ENCODE results near the gene PRAMEF6.
"Not testable (repeated sequence)": the region's sequence is repeated elsewhere in the genome, so short reads cannot be mapped to it uniquely, and the experiment has no call there.

Gene PRAMEF6

DNA sequence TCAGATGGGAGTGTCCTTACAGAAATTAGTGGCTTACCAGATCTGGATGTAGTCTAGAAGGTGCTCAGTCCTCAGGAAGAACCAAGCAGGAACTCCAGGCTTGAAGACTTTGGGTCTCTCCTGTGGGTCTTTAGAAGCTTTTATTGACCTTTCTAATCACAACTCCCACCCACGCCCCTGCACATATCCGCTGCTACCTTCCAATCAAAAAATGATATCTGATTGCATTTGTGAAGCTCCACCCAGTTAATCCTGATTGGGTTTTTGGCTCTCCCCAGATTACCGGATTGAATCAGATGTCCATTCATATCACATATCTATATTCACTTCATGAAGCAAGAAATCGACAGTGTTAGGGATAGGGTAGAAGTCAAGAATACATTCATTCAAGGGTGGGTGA, at the start of gene PRAMEF6:
Gene PRAMEF6 (minus strand): TSS at position 101 of the 400 bp plus-strand sequence. CDS start 5,062 bp downstream, outside the sequence.
- DNase-seq, result not testable (repeated sequence)

GRCh38 chr1:12924368-12924767, 23.0 kb downstream of the PRAMEF6 start:
- DNase-seq, result not testable (repeated sequence)

GRCh38 chr1:12921749-12922148, 25.6 kb downstream of the PRAMEF6 start:
- DNase-seq, result not testable (repeated sequence)

- DNase-seq, result not testable (repeated sequence)
Observed at GRCh38 chr1:12916310-12916709, 31.1 kb downstream of the PRAMEF6 start, which contains the start of gene PRAMEF7. Gene PRAMEF7, plus strand, starts transcription at chr1:12916610. Its CDS starts 1,083 bp downstream, at chr1:12917693.

- DNase-seq, result not testable (repeated sequence)
Observed at GRCh38 chr1:12903793-12904572, 43.4 kb downstream of the PRAMEF6 start.

- DNase-seq, result not testable (repeated sequence)
Observed at GRCh38 chr1:12899186-12899585, 48.2 kb downstream of the PRAMEF6 start.

DNA sequence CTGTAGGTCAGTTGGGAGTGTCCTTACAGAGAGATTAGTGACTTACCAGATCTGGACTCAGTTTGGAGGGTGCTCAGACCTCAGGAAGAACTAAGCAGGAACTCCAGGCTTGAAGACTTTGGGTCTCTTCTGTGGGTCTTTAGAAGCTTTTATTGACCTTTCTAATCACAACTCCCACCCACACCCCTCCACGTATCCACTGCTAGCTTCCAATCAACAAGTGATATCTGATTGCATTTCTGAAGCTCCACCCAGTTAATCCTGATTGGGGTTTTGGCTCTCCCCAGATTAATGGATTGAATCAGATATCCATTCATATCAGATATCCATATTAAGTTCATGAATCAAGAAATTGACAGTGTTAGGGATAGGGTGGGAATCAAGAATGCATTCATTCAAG, 49.2 kb downstream of the PRAMEF6 start, which contains the start of gene PRAMEF10:
Gene PRAMEF10 (minus strand): TSS at position 101 of the 400 bp plus-strand sequence. CDS start 2,423 bp downstream, outside the sequence.
- not testable (repeated sequence) for DNase-seq

All from DMS79 (cell line).